ENCODE measurements around the gene MTNR1A. TPM values are rescaled to one million over a fixed set of nuclear protein-coding genes. Genes with fewer than 3 reads are reported as not detected.

MTNR1A gene
- total RNA-seq, result not detected

DNA sequence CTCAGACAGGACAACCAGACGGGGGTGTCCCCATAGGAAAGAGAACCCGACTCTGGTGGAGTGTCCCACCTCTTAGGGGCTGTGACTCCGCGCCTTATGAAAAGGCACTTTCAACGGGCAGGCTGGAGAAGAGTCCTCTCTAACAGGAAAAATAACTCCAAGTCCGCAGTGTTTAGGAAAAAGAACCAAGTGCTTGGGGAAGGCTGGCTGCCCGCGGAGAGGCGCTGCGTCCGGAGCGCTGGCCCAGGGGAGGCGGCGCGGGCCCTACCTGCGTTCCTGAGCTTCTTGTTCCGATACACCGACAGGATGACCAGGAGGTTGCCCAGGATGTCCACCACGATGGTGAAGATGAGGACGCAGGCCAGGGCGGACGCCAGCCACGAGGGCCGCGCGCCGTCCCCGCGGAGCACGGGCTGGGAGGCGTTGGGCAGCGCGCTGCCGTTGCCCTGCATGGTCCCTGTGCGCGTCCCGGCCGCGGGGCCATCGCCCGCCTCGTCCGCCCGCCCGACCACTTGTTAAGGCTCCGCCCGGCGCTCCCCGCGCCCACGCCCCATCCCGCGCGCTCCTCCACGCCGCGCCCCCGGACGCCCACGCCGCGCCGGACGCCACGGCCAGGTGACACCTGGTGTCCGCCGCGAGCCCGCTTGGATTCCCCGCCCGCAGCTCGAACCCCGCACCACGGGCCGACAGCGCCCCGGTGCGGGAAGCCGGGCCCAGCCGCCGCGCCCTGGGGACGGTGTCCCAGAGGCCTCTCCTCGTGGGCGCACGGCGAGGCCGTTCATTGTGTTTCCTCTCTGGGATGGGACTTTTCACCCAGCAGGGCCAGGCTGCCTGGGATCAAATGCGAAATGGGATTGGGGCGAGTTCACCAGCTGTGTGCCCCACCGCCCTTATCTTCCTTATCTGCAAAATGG is at the start of gene MTNR1A:
Gene MTNR1A, minus strand, starts transcription at position 654 of the 914 bp plus-strand sequence. Its CDS starts 202 bp downstream, at position 452.
- Mint-ChIP-seq H3K9me3 (no peaks in the 10 kb centered on the region), H3K27me3 (peaks cover 28% of the 10 kb centered on the region), H3K4me1 (no peaks in the 10 kb centered on the region), H3K4me3 (no peak within 1 kb of the TSS), H3K27ac (no peak within 1 kb of the TSS), H3K36me3 (ENCODE audit: low read depth) (no peaks in the 10 kb centered on the region)
- ATAC-seq (replicated peaks), result no peak

DNA sequence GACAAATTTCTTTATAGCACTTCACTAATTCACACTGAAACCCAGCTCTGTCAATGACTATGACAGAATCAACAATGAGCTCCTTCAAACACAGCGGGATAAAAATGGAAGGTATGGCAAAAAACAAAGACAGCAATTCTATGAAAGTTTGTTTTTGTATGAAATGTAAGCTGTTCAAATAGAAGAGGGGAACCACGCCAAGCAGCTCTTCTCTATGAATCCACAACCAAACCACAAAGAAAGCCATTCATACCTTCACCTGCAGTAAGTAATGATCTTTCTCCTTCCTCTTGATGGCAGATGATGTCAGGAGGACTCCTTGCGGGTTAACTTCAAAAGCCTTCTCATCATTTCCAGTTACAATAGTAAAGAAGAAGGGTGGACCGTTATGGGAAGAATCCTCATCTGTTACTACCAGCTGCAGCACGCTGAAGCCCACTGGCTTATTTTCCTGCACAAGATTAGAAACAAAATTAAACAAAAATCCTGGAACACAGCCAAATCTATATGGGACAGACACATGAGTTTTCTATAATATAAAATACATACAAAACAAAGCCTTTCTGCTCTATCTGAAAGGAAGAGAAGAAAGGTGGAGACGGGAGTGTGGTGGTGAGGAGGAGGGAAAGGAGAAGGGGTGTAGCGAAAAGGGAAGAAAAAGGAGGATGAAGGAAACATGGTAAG is 48.9 kb upstream of the MTNR1A start:
- Mint-ChIP-seq H3K4me1 (no peaks in the 10 kb centered on the region), H3K4me3 (no peak overlapping the region), H3K27me3 (no peaks in the 10 kb centered on the region), H3K36me3 (ENCODE audit: low read depth) (no peaks in the 10 kb centered on the region), H3K9me3 (peaks cover 6% of the 10 kb centered on the region), H3K27ac (no peak overlapping the region)
- no peak for ATAC-seq (replicated peaks)

DNA sequence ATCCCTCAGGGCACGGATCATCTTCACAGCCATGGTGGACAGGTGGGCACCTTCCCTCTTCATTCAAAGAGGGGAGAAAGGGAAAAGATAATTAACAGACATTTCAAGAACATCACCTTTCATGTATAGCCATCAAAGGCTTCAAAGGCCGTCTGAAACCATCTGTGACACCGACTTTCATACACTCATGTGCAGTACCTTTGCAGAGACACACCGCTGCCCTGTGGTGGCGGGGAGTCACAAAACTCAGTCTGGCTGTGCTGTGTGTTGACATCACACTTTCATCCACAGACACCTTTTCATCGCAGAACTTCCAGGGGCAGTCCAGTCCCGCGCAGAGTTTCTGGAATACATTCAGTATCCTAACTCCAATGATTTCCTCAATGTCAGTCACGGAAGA is 47.6 kb upstream of the MTNR1A start:
- no peak for ATAC-seq (replicated peaks)

DNA sequence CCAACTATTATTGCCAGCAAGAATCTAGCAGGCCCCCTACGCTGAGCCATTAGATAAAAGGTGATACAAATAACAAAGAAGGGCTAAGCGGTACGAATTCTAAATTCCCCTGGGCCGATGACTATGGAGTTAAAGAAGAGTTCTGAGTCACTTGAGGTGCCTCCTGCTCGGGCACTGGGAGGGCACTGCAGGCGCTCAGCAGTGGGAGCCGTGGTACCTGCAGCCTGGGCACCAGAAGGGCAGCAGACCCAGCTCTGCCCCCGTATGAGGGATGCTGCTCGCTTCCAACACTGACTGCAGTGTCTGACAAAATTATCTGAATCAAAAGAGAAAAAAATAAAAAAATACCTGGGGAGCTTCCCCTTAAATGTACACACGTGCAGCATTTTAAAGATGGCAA is 44.1 kb upstream of the MTNR1A start:
- peaks cover 3% of the 10 kb centered on the region for H3K9me3 Mint-ChIP-seq
- H3K36me3 Mint-ChIP-seq (ENCODE audit: low read depth), result no peaks in the 10 kb centered on the region
- peaks cover 3% of the 10 kb centered on the region for H3K27me3 Mint-ChIP-seq
- H3K4me3 Mint-ChIP-seq, result no peak overlapping the region
- no peaks in the 10 kb centered on the region for H3K4me1 Mint-ChIP-seq
- no peak for ATAC-seq (replicated peaks)
- H3K27ac Mint-ChIP-seq, result no peak overlapping the region

More for the DNA sequence above, 47.6 kb upstream of the MTNR1A start:
- H3K27ac Mint-ChIP-seq, result no peak overlapping the region
- no peak overlapping the region for H3K4me3 Mint-ChIP-seq
- H3K36me3 Mint-ChIP-seq (ENCODE audit: low read depth), result no peaks in the 10 kb centered on the region
- H3K4me1 Mint-ChIP-seq, result no peaks in the 10 kb centered on the region
- H3K27me3 Mint-ChIP-seq, result no peaks in the 10 kb centered on the region
- H3K9me3 Mint-ChIP-seq, result peaks cover 5% of the 10 kb centered on the region

DNA sequence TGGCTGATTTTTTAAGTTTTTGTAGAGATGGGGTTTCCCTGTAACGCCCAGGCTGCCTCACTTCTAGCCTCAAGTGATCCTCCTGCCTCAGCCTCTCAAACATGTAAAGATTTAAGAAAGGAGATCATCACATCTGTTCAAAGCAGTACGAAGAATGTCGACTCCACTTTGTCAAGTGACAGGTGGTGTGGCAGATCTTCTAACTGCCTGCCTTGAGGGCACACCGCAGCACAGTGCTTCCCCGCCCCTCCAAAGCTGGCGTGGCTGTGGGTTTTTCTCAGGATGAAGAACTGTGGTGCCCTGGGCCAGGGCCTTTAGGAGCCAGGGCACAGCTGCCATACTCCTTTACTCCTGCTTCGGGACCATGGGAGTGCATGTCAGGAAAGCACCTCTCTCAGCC is 43.3 kb upstream of the MTNR1A start:
- no peaks in the 10 kb centered on the region for H3K4me1 Mint-ChIP-seq
- H3K9me3 Mint-ChIP-seq, result no peaks in the 10 kb centered on the region
- H3K4me3 Mint-ChIP-seq, result no peak overlapping the region
- no peak overlapping the region for H3K27ac Mint-ChIP-seq
- no peak for ATAC-seq (replicated peaks)
- H3K27me3 Mint-ChIP-seq, result peaks cover 3% of the 10 kb centered on the region
- no peaks in the 10 kb centered on the region for H3K36me3 Mint-ChIP-seq (ENCODE audit: low read depth)

DNA sequence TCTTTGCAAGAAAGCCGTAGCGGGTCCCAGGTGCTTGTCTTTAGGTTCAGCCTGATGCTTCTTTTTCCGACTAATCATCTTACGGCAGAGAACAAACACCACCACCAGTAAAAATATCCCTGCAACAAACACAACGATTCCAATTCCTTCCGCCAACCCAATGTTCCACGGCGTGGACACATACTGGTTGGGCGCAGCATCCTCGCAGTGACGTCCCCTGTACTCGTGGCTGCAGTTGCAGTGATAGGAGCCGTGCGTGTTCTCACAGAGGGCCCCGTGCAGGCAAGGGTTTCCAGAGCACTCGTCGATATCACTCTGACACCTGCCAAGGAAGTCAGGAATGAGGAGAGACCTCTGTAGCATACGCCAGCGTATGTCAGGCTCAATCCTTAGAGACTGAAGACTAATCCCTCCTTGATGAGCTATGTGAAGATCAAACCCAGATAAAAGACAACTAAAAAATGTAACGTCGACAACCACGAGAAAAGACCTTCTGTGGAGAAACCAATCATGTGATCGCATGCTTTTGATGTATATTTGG is 41.6 kb upstream of the MTNR1A start:
- no peaks in the 10 kb centered on the region for H3K4me1 Mint-ChIP-seq
- H3K27ac Mint-ChIP-seq, result no peak overlapping the region
- peaks cover 3% of the 10 kb centered on the region for H3K27me3 Mint-ChIP-seq
- ATAC-seq (replicated peaks), result no peak
- H3K4me3 Mint-ChIP-seq, result no peak overlapping the region
- no peaks in the 10 kb centered on the region for H3K9me3 Mint-ChIP-seq
- no peaks in the 10 kb centered on the region for H3K36me3 Mint-ChIP-seq (ENCODE audit: low read depth)

DNA sequence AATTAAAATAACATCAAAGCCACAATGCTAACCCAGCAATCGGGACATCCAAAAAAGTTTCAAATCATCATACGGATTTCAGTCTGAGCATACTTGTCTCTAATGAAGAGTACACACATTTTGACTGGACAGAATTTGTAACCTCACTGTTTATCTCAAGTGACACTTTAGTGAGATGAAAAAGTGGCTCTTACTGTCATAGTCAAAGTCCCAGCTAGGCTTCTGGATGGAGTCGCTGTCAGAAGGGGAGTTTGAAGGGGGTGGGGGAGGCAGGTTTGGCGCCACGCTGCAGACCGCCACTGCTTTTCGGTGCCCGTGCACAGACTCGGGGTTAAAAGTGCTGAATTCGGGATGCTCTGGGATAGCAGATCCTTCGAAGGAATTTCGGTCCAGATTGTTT is 41.0 kb upstream of the MTNR1A start:
- H3K4me1 Mint-ChIP-seq, result no peaks in the 10 kb centered on the region
- H3K36me3 Mint-ChIP-seq (ENCODE audit: low read depth), result no peaks in the 10 kb centered on the region
- no peaks in the 10 kb centered on the region for H3K9me3 Mint-ChIP-seq
- H3K27ac Mint-ChIP-seq, result no peak overlapping the region
- no peak for ATAC-seq (replicated peaks)
- peaks cover 3% of the 10 kb centered on the region for H3K27me3 Mint-ChIP-seq
- no peak overlapping the region for H3K4me3 Mint-ChIP-seq

DNA sequence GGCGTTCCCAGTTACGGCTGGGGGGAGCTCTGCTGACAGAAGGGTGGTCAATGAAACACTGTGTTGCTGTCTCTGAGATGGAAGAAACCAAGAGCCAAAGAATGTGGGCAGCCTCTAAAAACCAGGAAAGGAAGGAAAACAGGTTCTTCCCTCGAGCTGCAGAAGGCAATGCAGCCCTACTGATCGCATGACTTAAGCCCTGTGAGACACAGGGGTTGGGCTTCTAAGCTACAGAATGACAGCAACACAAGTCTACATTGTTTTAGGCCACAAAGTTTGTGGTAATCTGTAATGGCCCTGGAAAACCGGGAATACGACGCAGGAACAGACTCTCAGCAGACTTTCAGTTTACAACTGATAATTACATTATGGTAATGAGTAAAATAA is 38.2 kb upstream of the MTNR1A start:
- Mint-ChIP-seq H3K36me3 (ENCODE audit: low read depth) (no peaks in the 10 kb centered on the region), H3K27me3 (peaks cover 3% of the 10 kb centered on the region), H3K9me3 (no peaks in the 10 kb centered on the region), H3K27ac (no peak overlapping the region), H3K4me1 (no peaks in the 10 kb centered on the region), H3K4me3 (no peak overlapping the region)
- no peak for ATAC-seq (replicated peaks)

DNA sequence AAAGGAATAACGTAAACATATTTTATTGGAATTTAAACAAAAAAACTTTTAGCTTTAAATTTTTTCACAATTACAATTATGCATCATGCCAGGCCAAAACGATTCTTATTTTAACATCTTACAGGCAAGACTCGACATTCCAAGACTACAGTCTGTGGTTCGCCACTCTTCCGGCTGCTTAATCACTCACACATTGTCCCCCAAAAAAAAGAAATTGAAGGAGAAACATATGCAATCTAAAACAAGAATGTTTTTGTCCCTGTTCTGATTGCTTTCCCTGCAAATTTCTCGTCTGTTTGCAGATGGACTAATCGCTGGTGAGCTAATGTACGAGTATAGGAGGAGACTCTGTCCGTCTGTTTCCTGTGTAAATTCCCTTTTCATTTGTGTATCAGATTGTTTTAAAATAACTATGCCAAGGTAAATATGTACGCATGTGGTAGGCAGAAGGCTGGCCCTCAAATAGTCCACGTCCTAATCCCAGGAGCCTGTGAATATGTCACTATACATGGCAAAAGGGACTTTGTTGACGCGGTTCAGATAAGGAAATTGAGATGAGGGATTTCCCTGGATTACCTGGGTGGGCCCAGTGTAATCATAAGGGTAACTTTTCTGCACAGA is 37.7 kb upstream of the MTNR1A start:
- Mint-ChIP-seq H3K27me3 (peaks cover 3% of the 10 kb centered on the region), H3K9me3 (no peaks in the 10 kb centered on the region), H3K27ac (no peak overlapping the region), H3K4me1 (no peaks in the 10 kb centered on the region), H3K4me3 (no peak overlapping the region), H3K36me3 (ENCODE audit: low read depth) (no peaks in the 10 kb centered on the region)
- ATAC-seq (replicated peaks), result no peak

DNA sequence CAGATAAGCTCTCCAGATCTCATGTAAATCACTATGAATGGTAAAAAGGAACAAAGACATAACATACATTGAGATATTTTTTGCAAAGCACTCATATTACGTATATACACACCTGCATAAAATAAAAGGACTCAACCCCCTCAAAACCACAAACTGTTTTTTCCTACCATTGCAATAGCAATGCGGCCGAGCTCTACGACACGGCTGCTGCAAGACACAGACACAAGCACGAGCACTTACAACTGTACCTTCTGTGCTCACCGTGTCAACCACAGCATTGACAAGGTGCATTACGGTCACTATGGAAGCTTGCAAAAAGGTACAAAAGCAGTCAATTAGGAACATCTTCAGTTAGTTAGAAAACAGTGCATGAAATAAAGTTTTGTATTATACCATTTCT is 37.1 kb upstream of the MTNR1A start:
- H3K9me3 Mint-ChIP-seq, result no peaks in the 10 kb centered on the region
- H3K4me3 Mint-ChIP-seq, result no peak overlapping the region
- H3K4me1 Mint-ChIP-seq, result no peaks in the 10 kb centered on the region
- H3K27ac Mint-ChIP-seq, result no peak overlapping the region
- H3K27me3 Mint-ChIP-seq, result peaks cover 3% of the 10 kb centered on the region
- H3K36me3 Mint-ChIP-seq (ENCODE audit: low read depth), result no peaks in the 10 kb centered on the region
- ATAC-seq (replicated peaks), result no peak

DNA sequence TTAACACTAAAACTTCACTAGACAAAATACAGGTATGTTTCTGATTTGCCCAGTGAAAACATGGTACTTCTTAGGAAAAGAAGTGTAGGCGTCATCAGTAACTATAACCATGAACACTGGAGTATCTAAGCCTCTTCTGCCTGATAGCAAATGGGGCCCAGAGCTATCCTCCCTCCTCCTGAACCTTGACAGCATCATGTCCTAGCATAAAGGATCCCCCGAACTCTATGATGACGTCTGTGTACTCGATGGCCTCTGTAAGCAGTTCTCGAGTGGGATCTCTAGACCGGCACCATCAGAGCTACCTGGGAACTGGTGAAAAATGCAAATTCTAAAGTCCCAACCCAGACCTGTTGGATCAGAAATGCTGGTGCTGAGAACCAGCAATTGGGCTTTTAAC is 36.3 kb upstream of the MTNR1A start:
- Mint-ChIP-seq H3K4me1 (no peaks in the 10 kb centered on the region), H3K27ac (no peak overlapping the region), H3K27me3 (peaks cover 3% of the 10 kb centered on the region), H3K4me3 (no peak overlapping the region), H3K9me3 (no peaks in the 10 kb centered on the region), H3K36me3 (ENCODE audit: low read depth) (no peaks in the 10 kb centered on the region)
- ATAC-seq (replicated peaks), result no peak

DNA sequence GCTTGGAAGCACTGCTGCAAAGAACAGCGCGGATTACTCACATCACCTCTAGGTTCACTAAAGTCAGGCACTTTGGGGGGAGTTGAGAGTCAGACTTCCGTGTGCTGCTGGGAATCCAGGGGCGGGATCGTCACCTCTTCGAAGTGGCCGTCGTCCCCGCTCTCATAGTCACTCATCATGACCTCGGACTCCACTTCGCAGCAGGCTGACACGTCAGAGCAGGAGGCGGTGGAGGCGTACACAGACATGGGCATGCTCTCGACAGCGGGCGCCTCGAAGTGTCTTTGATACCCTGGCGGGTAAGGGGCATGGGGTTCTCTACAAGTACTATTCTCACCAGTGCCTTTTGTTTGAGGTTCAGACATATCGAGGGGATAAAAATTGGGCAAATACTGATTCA is 33.1 kb upstream of the MTNR1A start:
- Mint-ChIP-seq H3K9me3 (no peaks in the 10 kb centered on the region), H3K27ac (no peak overlapping the region)

DNA sequence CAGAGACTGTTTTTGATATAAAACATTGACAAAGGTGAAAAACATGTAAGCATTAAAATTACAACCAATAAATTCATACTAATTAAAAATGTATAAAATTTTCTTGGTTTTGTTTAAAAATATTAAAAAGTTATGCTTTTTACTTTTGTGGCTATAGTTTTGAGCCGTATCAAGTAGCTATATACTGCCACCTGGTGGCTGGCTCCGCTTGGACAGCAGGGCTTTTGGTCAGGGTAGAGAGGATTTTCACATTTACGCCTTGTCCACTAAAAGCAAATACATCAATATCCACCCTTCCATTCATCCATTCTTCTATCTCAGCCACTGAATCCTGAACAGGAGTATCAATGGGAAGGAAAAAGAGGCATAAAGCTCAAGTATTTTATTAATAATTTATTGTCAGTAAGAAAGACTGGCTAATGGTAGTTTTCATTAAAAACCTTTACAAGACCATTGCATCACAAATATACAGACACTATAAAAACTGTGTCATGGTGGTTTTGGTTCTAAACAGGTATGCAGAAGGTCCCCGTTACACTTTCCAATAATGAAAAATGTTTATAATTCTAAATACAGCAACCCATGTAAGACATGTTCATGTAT is 32.1 kb upstream of the MTNR1A start:
- no peaks in the 10 kb centered on the region for H3K4me1 Mint-ChIP-seq
- H3K27ac Mint-ChIP-seq, result no peak overlapping the region
- no peak overlapping the region for H3K4me3 Mint-ChIP-seq
- no peak for ATAC-seq (replicated peaks)
- H3K36me3 Mint-ChIP-seq (ENCODE audit: low read depth), result no peaks in the 10 kb centered on the region
- no peaks in the 10 kb centered on the region for H3K9me3 Mint-ChIP-seq
- no peaks in the 10 kb centered on the region for H3K27me3 Mint-ChIP-seq

More for the DNA sequence above, 33.1 kb upstream of the MTNR1A start:
- Mint-ChIP-seq H3K36me3 (ENCODE audit: low read depth) (no peaks in the 10 kb centered on the region), H3K27me3 (no peaks in the 10 kb centered on the region), H3K4me3 (no peak overlapping the region), H3K4me1 (no peaks in the 10 kb centered on the region)
- no peak for ATAC-seq (replicated peaks)

DNA sequence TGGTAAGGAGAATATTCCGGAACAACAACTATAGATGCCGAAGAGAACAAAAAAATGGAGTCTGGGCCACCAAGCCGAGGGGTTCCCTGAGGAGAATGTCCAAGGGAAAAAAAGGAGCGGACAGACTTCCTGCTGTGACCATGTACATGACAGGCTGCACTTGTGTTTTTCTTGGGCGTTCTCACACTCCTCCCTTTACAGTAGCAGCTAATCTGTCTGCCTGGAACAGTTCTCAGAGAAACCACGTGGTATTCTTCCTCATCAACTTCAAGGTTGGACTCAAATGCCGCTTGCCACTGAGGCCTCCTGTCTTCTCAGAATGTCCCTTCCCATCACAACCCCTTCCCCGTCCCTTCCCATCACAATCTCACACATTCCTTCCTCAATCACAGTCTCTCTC is 30.8 kb upstream of the MTNR1A start:
- H3K27ac Mint-ChIP-seq, result no peak overlapping the region
- no peaks in the 10 kb centered on the region for H3K4me1 Mint-ChIP-seq
- ATAC-seq (replicated peaks), result no peak
- no peaks in the 10 kb centered on the region for H3K9me3 Mint-ChIP-seq
- no peaks in the 10 kb centered on the region for H3K27me3 Mint-ChIP-seq
- H3K36me3 Mint-ChIP-seq (ENCODE audit: low read depth), result no peaks in the 10 kb centered on the region
- no peak overlapping the region for H3K4me3 Mint-ChIP-seq
